ENCODE measurements around the gene APOBEC4. TPM values are rescaled to one million over a fixed set of nuclear protein-coding genes. Genes with fewer than 3 reads are reported as not detected.

Gene APOBEC4
- total RNA-seq, 1 donor = not detected

- Histone ChIP-seq H3K79me2 (ENCODE audit: insufficient read depth, low read length) (no peaks in the 10 kb centered on the region), H4K20me1 (ENCODE audit: insufficient read depth, low read length) (peaks cover 3% of the 10 kb centered on the region), H3K4me3 (ENCODE audit: insufficient read depth, low read length) (no peak overlapping the region), H3K4me2 (ENCODE audit: insufficient read depth, low read length) (no peak overlapping the region), H3K4me1 (ENCODE audit: insufficient read depth, low read length) (peaks cover 11% of the 10 kb centered on the region), H3K36me3 (ENCODE audit: insufficient read depth, low read length) (no peaks in the 10 kb centered on the region), H2AFZ (ENCODE audit: low read length) (no peak overlapping the region), H3K27me3 (ENCODE audit: insufficient read depth, low read length) (no peaks in the 10 kb centered on the region), H3K9me3 (ENCODE audit: low read depth, low read length) (no peaks in the 10 kb centered on the region), H3K27ac (ENCODE audit: low read depth, low read length) (no peak overlapping the region)
- no peak for TF ChIP-seq CTCF (IDR thresholded peaks at IDR 0.05; ENCODE audit: extremely low read depth, low read depth, low read length)
- DNase-seq (ENCODE audit: insufficient read length, low spot score, missing footprints) = no peak
These were observed 25.7 kb upstream of the APOBEC4 start for GRCh38 chr1:183678819-183679218.

- no peak for TF ChIP-seq CTCF (IDR thresholded peaks at IDR 0.05; ENCODE audit: extremely low read depth, low read depth, low read length)
- DNase-seq (ENCODE audit: insufficient read length, low spot score, missing footprints) = no peak
These were observed 23.6 kb upstream of the APOBEC4 start for GRCh38 chr1:183676586-183677189.

GRCh38 chr1:183675883-183676585, 22.9 kb upstream of the APOBEC4 start:
- Histone ChIP-seq H3K36me3 (ENCODE audit: insufficient read depth, low read length) (no peaks in the 10 kb centered on the region), H3K27ac (ENCODE audit: low read depth, low read length) (no peak overlapping the region), H2AFZ (ENCODE audit: low read length) (no peak overlapping the region), H3K79me2 (ENCODE audit: insufficient read depth, low read length) (no peaks in the 10 kb centered on the region), H3K4me3 (ENCODE audit: insufficient read depth, low read length) (no peak overlapping the region), H3K27me3 (ENCODE audit: insufficient read depth, low read length) (no peaks in the 10 kb centered on the region), H3K9me3 (ENCODE audit: low read depth, low read length) (no peaks in the 10 kb centered on the region), H4K20me1 (ENCODE audit: insufficient read depth, low read length) (peaks cover 3% of the 10 kb centered on the region), H3K4me2 (ENCODE audit: insufficient read depth, low read length) (no peak overlapping the region), H3K4me1 (ENCODE audit: insufficient read depth, low read length) (peaks cover 14% of the 10 kb centered on the region)
- TF ChIP-seq CTCF (IDR thresholded peaks at IDR 0.05; ENCODE audit: extremely low read depth, low read depth, low read length) = no peak
- DNase-seq (ENCODE audit: insufficient read length, low spot score, missing footprints) = no peak

More at GRCh38 chr1:183676586-183677189, 23.6 kb upstream of the APOBEC4 start:
- H2AFZ ChIP-seq (ENCODE audit: low read length) = no peak overlapping the region
- H3K4me2 ChIP-seq (ENCODE audit: insufficient read depth, low read length) = no peak overlapping the region
- peaks cover 14% of the 10 kb centered on the region for H3K4me1 ChIP-seq (ENCODE audit: insufficient read depth, low read length)
- no peaks in the 10 kb centered on the region for H3K9me3 ChIP-seq (ENCODE audit: low read depth, low read length)
- H3K27ac ChIP-seq (ENCODE audit: low read depth, low read length) = no peak overlapping the region
- H3K27me3 ChIP-seq (ENCODE audit: insufficient read depth, low read length) = no peaks in the 10 kb centered on the region
- H4K20me1 ChIP-seq (ENCODE audit: insufficient read depth, low read length) = peaks cover 3% of the 10 kb centered on the region
- no peak overlapping the region for H3K4me3 ChIP-seq (ENCODE audit: insufficient read depth, low read length)
- no peaks in the 10 kb centered on the region for H3K79me2 ChIP-seq (ENCODE audit: insufficient read depth, low read length)
- H3K36me3 ChIP-seq (ENCODE audit: insufficient read depth, low read length) = no peaks in the 10 kb centered on the region

- Histone ChIP-seq H3K27me3 (ENCODE audit: insufficient read depth, low read length) (no peaks in the 10 kb centered on the region), H3K79me2 (ENCODE audit: insufficient read depth, low read length) (no peaks in the 10 kb centered on the region), H4K20me1 (ENCODE audit: insufficient read depth, low read length) (peaks cover 3% of the 10 kb centered on the region), H3K27ac (ENCODE audit: low read depth, low read length) (no peak overlapping the region), H3K4me2 (ENCODE audit: insufficient read depth, low read length) (no peak overlapping the region), H3K4me1 (ENCODE audit: insufficient read depth, low read length) (peaks cover 14% of the 10 kb centered on the region), H3K36me3 (ENCODE audit: insufficient read depth, low read length) (no peaks in the 10 kb centered on the region), H3K4me3 (ENCODE audit: insufficient read depth, low read length) (no peak overlapping the region), H2AFZ (ENCODE audit: low read length) (no peak overlapping the region), H3K9me3 (ENCODE audit: low read depth, low read length) (no peaks in the 10 kb centered on the region)
- no peak for TF ChIP-seq CTCF (IDR thresholded peaks at IDR 0.05; ENCODE audit: extremely low read depth, low read depth, low read length)
- DNase-seq (ENCODE audit: insufficient read length, low spot score, missing footprints) = no peak
These were observed 22.3 kb upstream of the APOBEC4 start for GRCh38 chr1:183675381-183675780.

All from osteoblast (primary cell).